ENCODE measurements around the gene EIF3D.
"Not testable (repeated sequence)": the region's sequence is repeated elsewhere in the genome, so short reads cannot be mapped to it uniquely, and the experiment has no call there.

Gene EIF3D

DNA sequence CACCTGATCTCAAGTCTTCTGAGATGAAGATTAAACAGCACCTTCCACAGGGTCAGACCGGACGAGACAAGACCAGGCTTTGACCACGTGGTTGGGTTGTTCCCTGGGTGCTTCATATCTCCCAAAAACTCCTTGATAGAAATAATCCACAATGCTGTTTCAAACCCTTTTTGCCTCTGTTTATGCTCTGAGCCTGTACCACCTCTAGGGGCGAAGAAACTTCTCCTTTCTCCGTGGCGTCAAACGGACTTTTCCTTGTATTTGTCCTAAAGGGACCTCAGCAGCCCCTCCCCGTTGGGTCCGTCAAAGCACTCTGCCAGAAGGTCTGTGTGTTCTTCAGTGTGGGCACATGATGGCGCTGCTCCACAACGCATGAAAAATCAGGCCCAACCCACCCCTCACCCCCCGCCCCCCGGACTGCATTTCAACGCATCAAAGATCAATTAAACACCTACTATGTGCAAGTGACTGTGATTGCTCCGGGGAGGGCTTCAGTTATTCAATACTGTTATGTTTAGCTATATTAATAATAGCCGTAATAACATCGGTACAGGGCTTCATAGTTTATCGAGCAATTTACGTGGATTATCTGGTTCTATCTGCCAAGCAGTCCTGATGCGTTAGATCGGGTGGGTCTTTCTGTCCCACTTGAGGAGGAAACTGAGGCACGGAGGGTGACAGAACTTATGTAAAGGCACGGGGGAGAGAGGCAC, 17.3 kb upstream of the EIF3D start:
- TF ChIP-seq, protein P1, sequence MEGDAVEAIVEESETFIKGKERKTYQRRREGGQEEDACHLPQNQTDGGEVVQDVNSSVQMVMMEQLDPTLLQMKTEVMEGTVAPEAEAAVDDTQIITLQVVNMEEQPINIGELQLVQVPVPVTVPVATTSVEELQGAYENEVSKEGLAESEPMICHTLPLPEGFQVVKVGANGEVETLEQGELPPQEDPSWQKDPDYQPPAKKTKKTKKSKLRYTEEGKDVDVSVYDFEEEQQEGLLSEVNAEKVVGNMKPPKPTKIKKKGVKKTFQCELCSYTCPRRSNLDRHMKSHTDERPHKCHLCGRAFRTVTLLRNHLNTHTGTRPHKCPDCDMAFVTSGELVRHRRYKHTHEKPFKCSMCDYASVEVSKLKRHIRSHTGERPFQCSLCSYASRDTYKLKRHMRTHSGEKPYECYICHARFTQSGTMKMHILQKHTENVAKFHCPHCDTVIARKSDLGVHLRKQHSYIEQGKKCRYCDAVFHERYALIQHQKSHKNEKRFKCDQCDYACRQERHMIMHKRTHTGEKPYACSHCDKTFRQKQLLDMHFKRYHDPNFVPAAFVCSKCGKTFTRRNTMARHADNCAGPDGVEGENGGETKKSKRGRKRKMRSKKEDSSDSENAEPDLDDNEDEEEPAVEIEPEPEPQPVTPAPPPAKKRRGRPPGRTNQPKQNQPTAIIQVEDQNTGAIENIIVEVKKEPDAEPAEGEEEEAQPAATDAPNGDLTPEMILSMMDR (IDR thresholded peaks at IDR 0.05; ENCODE audit: low read depth, low read length, missing control alignments): peak; percentile 56
- DNase-seq (ENCODE audit: low read depth): peak; percentile 43
- H3K4me3 ChIP-seq (ENCODE audit: low read depth, low read length): no peak overlapping the region
- in situ Hi-C loops (cut with HindIII; ENCODE audit: low sequenced_read_pairs): loop anchor here (10.0 kb wide), 1 partner anchor 229 kb away; the partner anchor contains the start of gene IFT27

DNA sequence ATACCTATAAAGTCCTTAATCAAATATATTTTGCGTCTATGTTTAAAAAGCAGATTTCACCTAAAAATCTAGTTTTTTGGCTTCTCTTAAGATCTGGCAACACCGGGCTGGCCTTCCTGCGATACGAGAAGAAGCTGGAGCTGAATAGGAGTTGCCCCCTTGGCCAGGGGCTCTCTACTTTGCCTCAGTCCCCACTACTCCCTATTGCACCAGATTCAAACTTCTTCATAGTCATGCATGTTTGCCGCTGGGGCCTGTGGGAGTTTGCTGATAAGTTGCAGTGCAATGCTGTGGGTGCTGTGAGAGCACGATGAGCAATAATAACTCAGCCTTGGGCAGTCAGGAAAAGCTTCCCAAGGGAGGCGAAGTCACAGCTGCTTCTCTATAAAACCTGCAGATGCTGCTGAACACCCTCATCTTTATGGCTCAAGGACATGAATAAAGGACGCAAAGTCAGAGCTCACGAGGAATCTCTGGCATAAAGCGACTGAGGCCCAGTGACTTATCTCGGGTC, 15.2 kb upstream of the EIF3D start:
- TF ChIP-seq, protein P1 (IDR thresholded peaks at IDR 0.05; ENCODE audit: low read depth, low read length, missing control alignments): no peak
- no peak for DNase-seq (ENCODE audit: low read depth)
- in situ Hi-C loops (cut with HindIII; ENCODE audit: low sequenced_read_pairs): loop anchor here (10.0 kb wide), 1 partner anchor 231 kb away; the partner anchor contains the start of gene IFT27
- no peak overlapping the region for H3K4me3 ChIP-seq (ENCODE audit: low read depth, low read length)

DNA sequence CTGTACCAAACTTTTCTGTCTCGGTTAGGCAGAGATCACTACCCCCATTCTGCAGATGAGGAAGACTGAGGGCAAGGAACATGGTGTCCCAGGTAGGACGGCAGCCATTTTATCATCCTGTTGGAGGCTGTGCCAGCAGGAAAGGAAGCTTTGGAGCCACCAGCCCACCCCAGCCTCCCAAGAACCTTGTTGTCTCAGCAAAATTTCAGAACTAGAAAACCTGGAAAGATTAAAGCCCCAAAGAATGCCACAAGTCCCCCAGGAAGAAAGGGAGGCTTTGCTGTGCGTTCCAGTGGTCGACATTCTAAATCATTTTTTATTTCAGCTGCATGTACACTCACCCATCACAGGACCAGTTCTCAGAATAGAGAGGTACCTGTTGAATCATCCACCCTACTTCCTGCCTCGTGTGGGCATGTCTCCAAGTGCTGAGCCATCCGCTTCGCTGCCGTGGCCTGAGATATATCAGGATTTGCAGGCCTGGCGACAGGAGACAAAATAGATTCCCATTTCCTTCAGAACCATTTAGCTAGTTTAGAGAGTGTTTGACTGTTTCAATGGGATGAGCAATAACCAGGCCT, 13.0 kb upstream of the EIF3D start:
- DNase-seq (ENCODE audit: low read depth): peak; percentile 74
- in situ Hi-C loops (cut with HindIII; ENCODE audit: low sequenced_read_pairs): loop anchor here (10.0 kb wide), 1 partner anchor 233 kb away; the partner anchor contains the start of gene IFT27
- TF ChIP-seq, protein P1 (IDR thresholded peaks at IDR 0.05; ENCODE audit: low read depth, low read length, missing control alignments): no peak
- no peak overlapping the region for H3K4me3 ChIP-seq (ENCODE audit: low read depth, low read length)

DNA sequence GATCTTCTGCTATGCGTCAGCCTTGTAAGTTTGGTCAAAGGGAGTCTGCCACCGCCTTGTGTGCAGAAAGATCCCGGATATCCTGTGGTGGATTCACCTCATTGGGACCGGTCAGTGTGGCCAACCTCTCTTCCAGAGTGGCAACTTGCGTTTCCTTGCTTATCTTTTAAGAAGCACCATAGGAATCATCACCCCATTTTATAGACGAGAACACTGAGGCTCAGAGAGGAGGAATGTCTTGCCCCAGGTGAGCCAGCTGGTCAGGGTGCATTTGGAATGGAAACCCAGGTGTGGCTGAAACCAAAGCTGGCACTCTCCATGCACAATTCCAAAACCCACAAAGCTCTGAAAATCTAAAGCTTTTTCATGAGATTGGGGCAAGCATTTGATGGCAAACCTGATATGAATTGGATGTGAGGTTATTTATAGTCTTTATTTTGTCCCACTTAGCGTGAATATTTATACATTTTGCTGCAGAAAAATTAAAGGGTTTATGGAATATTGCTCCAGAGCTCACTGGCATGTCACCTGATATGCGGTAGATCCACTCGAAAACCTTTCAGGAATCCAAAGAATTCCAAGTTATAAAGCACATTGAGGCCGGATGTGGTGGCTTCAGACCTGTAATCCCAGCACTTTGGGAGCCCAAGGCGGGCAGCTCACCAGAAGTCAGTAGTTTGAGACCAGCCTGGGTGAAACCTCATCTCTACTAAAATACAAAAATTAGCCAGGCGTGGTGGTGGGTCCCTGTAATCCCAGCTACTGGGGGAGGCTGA, 12.1 kb upstream of the EIF3D start:
- H3K4me3 ChIP-seq (ENCODE audit: low read depth, low read length): no peak overlapping the region
- in situ Hi-C loops (cut with HindIII; ENCODE audit: low sequenced_read_pairs): loop anchor here (10.0 kb wide), 1 partner anchor 234 kb away; the partner anchor contains the start of gene IFT27
- peak; percentile 22 for DNase-seq (ENCODE audit: low read depth)
- TF ChIP-seq, protein P1 (IDR thresholded peaks at IDR 0.05; ENCODE audit: low read depth, low read length, missing control alignments): no peak

DNA sequence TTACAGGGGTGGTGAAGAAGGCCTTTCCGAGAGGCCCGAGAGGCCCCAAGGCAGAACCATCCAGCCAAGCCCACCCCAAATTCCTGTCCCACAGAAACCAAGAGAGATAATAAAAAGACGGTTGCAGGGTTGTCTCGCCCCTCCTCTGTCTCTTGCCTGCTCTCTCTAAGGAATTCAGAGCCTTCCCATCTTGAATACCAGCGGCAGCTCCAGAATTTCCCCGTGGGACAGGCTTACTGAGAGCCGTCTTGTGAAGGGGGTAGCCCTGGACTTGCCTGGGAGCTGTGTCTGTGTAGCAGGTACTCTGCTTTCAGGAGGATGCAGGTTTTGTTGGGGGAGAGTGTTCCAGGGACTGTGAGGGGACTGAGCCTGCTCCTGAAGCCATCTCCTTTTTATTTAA, 9.6 kb upstream of the EIF3D start:
- in situ Hi-C loops (cut with HindIII; ENCODE audit: low sequenced_read_pairs): no loop called here
- DNase-seq (ENCODE audit: low read depth): no peak
- TF ChIP-seq, protein P1 (IDR thresholded peaks at IDR 0.05; ENCODE audit: low read depth, low read length, missing control alignments): no peak
- no peak overlapping the region for H3K4me3 ChIP-seq (ENCODE audit: low read depth, low read length)

DNA sequence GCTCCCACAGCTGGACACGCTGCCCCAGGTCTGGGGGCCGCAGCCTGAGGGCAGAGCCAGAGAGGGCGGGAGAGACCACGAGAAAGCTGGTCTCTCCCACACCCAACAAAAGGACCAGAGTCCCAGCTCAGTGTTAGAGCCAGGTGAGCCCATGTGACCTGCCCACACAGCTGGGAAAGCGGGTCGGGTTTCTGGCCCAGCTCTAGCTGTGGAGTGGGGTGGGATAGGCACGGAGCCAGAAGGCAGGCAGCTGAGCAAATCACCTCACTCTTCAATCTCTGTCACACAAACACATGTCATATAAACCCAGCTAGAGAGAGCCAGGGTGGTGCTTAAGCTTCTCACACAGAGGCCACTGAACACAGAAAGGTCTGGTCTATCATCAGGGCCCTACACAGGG, 7.8 kb upstream of the EIF3D start:
- TF ChIP-seq, protein P1 (IDR thresholded peaks at IDR 0.05; ENCODE audit: low read depth, low read length, missing control alignments): no peak
- no peak for DNase-seq (ENCODE audit: low read depth)
- H3K4me3 ChIP-seq (ENCODE audit: low read depth, low read length): no peak overlapping the region
- in situ Hi-C loops (cut with HindIII; ENCODE audit: low sequenced_read_pairs): no loop called here

DNA sequence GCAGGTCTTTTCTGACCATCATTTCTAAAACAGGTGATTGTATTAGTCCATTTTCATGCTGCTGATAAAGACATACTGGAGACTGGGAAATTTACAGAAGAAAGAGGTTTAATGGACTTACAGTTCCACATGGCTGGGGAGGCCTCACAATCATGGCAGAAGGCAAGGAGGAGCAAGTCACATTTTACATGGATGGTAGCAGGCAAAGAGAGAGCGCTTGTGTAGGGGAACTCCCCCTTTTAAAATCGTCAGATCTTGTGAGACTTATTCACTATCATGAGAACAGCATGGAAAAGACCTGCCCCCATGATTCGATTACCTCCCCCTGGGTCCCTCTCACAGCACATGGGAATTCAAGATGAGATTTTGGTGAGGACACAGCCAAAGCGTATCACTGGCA, 4.4 kb upstream of the EIF3D start:
- H3K4me3 ChIP-seq (ENCODE audit: low read depth, low read length); DNase-seq (ENCODE audit: low read depth); in situ Hi-C loops (cut with HindIII; ENCODE audit: low sequenced_read_pairs): not testable (repeated sequence)
